K562 (cell line): ENCODE measurements around the gene TCF4. TPM values are rescaled to one million over a fixed set of nuclear protein-coding genes. Genes with fewer than 3 reads are reported as not detected.

ENCODE experiments used
- ATAC-seq: fragments of 200-7000 bp; cut with Tn5 transposase; 3 replicates; pipeline ENCODE4 v1.9.1; 2020; ENCODE audit warnings: moderate library complexity
- BruUV-seq: library from RNA; stranded (reverse); fragments of 400-500 nt; replicated peaks from 2 replicates; lab custom pipeline; 2021; lab: Mats Ljungman, UMichigan
- CTCF ChIA-PET: fragments of 300-600 bp; formaldehyde crosslinking; extraction: SDS; loops from one replicate; lab custom pipeline; 2021; ENCODE audit warnings: low intra/inter-chr PET ratio; lab: Yijun Ruan, JAX
- POLR2A ChIA-PET: fragments of 300-600, 350-650 bp; sonication (Branson Sonifier 250); formaldehyde crosslinking; extraction: SDS; loops from one replicate; lab custom pipeline; 2021; ENCODE audit warnings: antibody characterized with exemption, inconsistent platforms; lab: Yijun Ruan, JAX
- DNase-seq, 4 experiments: peaks; one replicate each; pipeline versions ENCODE4 v3.0.0 to v3.0.0-alpha.2; 2011 to 2018; ENCODE audit warnings: low spot score in 3 of 4, mixed read lengths in 3 of 4; ENCODE audit errors: extremely low read depth in 1 of 4
- FAIRE-seq: peaks from 2 replicates; lab custom pipeline; 2011; peaks lifted over from hg19 to GRCh38; lab: Jason Lieb, UNC
- H2AFZ ChIP-seq: 2 replicates; pipeline ENCODE4 v1.6.0; 2011; ENCODE audit warnings: low read depth, low read length, control low read depth, inconsistent platforms
- H3K27ac ChIP-seq: fragments of 200-600 bp; 3 replicates; pipeline ENCODE4 v1.8.0; 2011; ENCODE audit warnings: low read depth, mild to moderate bottlenecking, control low read depth, inconsistent platforms, low read length, moderate library complexity, mixed read lengths; ENCODE audit errors: extremely low read depth
- H3K27me3 ChIP-seq, 2 experiments: fragments of 300-600 bp in 1 of 2; 2 replicates in 1 of 2; 3 replicates in 1 of 2; pipeline versions ENCODE4 v1.6.0 to v1.8.0; 2011; ENCODE audit warnings: inconsistent platforms in 2 of 2, low read length in 2 of 2, mild to moderate bottlenecking in 1 of 2, mixed read lengths in 1 of 2, moderate library complexity in 1 of 2; ENCODE audit not compliant: control insufficient read depth in 2 of 2, insufficient read depth in 2 of 2
- H3K36me3 ChIP-seq: fragments of 300-600 bp; 3 replicates; pipeline ENCODE4 v1.8.0; 2011; ENCODE audit warnings: mild to moderate bottlenecking, low read length, inconsistent platforms; ENCODE audit not compliant: control insufficient read depth, insufficient read depth
- H3K4me1 ChIP-seq, 2 experiments: fragments of 200-600 bp in 1 of 2; replicated peaks in 1 of 2; 2 replicates in 1 of 2; 3 replicates in 1 of 2; pipeline versions ENCODE4 v1.5.1 to v1.8.0; 2011; ENCODE audit warnings: inconsistent platforms in 2 of 2, low read length in 2 of 2, mild to moderate bottlenecking in 1 of 2, mixed read lengths in 1 of 2, moderate library complexity in 1 of 2; ENCODE audit not compliant: control insufficient read depth in 2 of 2, insufficient read depth in 2 of 2
- H3K4me2 ChIP-seq: 2 replicates; pipeline ENCODE4 v1.6.1; 2011; ENCODE audit warnings: low read length, control low read depth, inconsistent platforms, mixed read lengths; ENCODE audit not compliant: insufficient read depth
- H3K4me3 ChIP-seq: fragments of 200-600 bp; sonication (generic), shearing (Covaris generic); 2 replicates; pipeline ENCODE4 v1.5.1; 2016; ENCODE audit warnings: control low read depth, inconsistent platforms
- H3K79me2 ChIP-seq: fragments of 200-600 bp; 3 replicates; pipeline ENCODE4 v1.8.0; 2011; ENCODE audit warnings: low read length, inconsistent platforms; ENCODE audit not compliant: control insufficient read depth, insufficient read depth
- H3K9ac ChIP-seq, 2 experiments: 2 replicates each; pipeline versions ENCODE4 v1.6.0 to v1.6.1; 2011; ENCODE audit warnings: low read depth in 2 of 2, low read length in 2 of 2, control low read depth in 1 of 2, inconsistent platforms in 1 of 2, mild to moderate bottlenecking in 1 of 2, mixed read lengths in 1 of 2; ENCODE audit not compliant: insufficient read depth in 1 of 2
- H3K9me1 ChIP-seq: one replicate; pipeline ENCODE4 v1.6.0; 2011; ENCODE audit warnings: inconsistent platforms, mild to moderate bottlenecking, low read length, moderate library complexity; ENCODE audit not compliant: control insufficient read depth, insufficient read depth
- H3K9me3 ChIP-seq: replicated peaks from 2 replicates; pipeline ENCODE4 v1.5.1; 2011; ENCODE audit warnings: low read depth, low read length, inconsistent platforms; ENCODE audit not compliant: control insufficient read depth, insufficient read depth
- H4K20me1 ChIP-seq: replicated peaks from 2 replicates; pipeline ENCODE4 v1.6.1; 2011; ENCODE audit warnings: low read length, inconsistent platforms, mixed read lengths; ENCODE audit not compliant: control insufficient read depth, insufficient read depth
- ADNP ChIP-seq: fragments of 200-800 bp; sonication (Bioruptor generic); IDR thresholded peaks from 2 replicates; pipeline ENCODE4 v1.6.1; 2016; ENCODE audit warnings: missing genetic modification characterization, missing compliant biosample characterization
- GABPB2 ChIP-seq: fragments of 250-450 bp; sonication (Bioruptor Pico); conservative IDR thresholded peaks from 2 replicates; pipeline ENCODE4 v1.5.1; 2021; ENCODE audit warnings: mild to moderate bottlenecking
- KAT7 ChIP-seq: sonication (generic); formaldehyde crosslinking; IDR thresholded peaks from 2 replicates; pipeline ENCODE4 v1.8.0; 2022; ENCODE audit warnings: missing genetic modification reagents, mild to moderate bottlenecking, borderline replicate concordance
- KDM1A ChIP-seq, 2 experiments: fragments of 450-650 bp; IDR thresholded peaks; 2 replicates each; pipeline ENCODE4 v1.6.1; 2016; ENCODE audit warnings: mild to moderate bottlenecking in 2 of 2
- MEIS2 ChIP-seq: fragments of 450-650 bp; IDR thresholded peaks from 2 replicates; pipeline ENCODE4 v1.6.1; 2014; ENCODE audit warnings: mild to moderate bottlenecking; ENCODE audit not compliant: partially characterized antibody
- MTA3 ChIP-seq: fragments of 450-650 bp; formaldehyde crosslinking; IDR thresholded peaks from 2 replicates; pipeline ENCODE4 v1.6.1; 2017; ENCODE audit warnings: mild to moderate bottlenecking, borderline replicate concordance
- RFX7 ChIP-seq: fragments of 250-450 bp; sonication (Bioruptor Pico); IDR thresholded peaks from 2 replicates; pipeline ENCODE4 v1.5.1; 2021; ENCODE audit warnings: mild to moderate bottlenecking
- TAL1 ChIP-seq: fragments of 450-650 bp; IDR thresholded peaks from 2 replicates; pipeline ENCODE4 v1.6.1; 2016; ENCODE audit warnings: mild to moderate bottlenecking
- ZFP36 ChIP-seq: fragments of 150-350 bp; IDR thresholded peaks from 2 replicates; pipeline ENCODE4 v1.6.1; 2018; ENCODE audit warnings: low read length, low read depth; ENCODE audit not compliant: partially characterized antibody
- WGBS: fragments of 100-300 bp; shearing (Covaris generic); methylation state at CpG from one replicate; pipeline ENCODE4 v1.1.6; 2016; ENCODE audit warnings: low coverage, mixed read lengths; ENCODE audit not compliant: insufficient coverage; ENCODE audit errors: missing lambda C conversion rate; 5-methylcytosine and 5-hydroxymethylcytosine counted together
- in situ Hi-C: fragments of 300-500 bp; cut with MboI; formaldehyde crosslinking; loops from 4 replicates; pipeline ENCODE4 v1.15.0; 2018; ENCODE audit warnings: inconsistent platforms, mixed read lengths
- intact Hi-C: fragments of 100-400 bp; cut with micrococcal nuclease; formaldehyde crosslinking; loops from 2 replicates; pipeline ENCODE4 v1.14.2; 2022
- polyA plus RNA-seq, 8 experiments: library from polyadenylated mRNA; depleted of rRNA in 4 of 8; stranded (reverse) in 5 of 8; unstranded in 3 of 8; fragments of >200 nt; fragmentation: Nextera tagmentation in 2 of 8; fragmentation: Illumina TruSeq in 1 of 8; extraction: Ambion mirVana in 2 of 8; extraction: Trizol in 1 of 8; gene quantifications; 2 replicates each; pipeline versions ENCODE4 v1.2.1 to v1.2.3, GENCODE V29; 2011 to 2014; ENCODE audit warnings: inconsistent platforms in 1 of 8, missing spikeins in 1 of 8
- total RNA-seq, 7 experiments: library from RNA; depleted of rRNA in 6 of 7; stranded (reverse); fragments of >200 nt in 6 of 7; fragmentation: Illumina TruSeq in 2 of 7; extraction: Trizol in 2 of 7; gene quantifications; 2 replicates each; pipeline versions ENCODE4 v1.2.1 to v1.2.3, GENCODE V29; 2011 to 2021; ENCODE audit warnings: low replicate concordance in 1 of 7
- TF ChIP-seq, protein P1 (sequence below): fragments of 250-450 bp; sonication (Bioruptor Pico); IDR thresholded peaks from 2 replicates; pipeline ENCODE4 v1.5.0; 2022; ENCODE audit warnings: mild to moderate bottlenecking
- TF ChIP-seq, protein P2 (sequence below), 2 experiments: IDR thresholded peaks; 2 replicates each; pipeline ENCODE4 v1.6.1; 2012; ENCODE audit warnings: improper control_type of control experiment in 2 of 2, low read depth in 2 of 2, low read length in 2 of 2, borderline replicate concordance in 1 of 2
- TF ChIP-seq, protein P3 (sequence below): sonication (generic); IDR thresholded peaks from 2 replicates; pipeline ENCODE4 v1.6.1; 2016

TCF4 gene
- total and polyA plus RNA-seq, 9 of the 15 experiments (the other 6 are each of a cell fraction or from before 2014, with no cell fraction given) = 4.8 to 24.7 (median 15.2) TPM

DNA sequence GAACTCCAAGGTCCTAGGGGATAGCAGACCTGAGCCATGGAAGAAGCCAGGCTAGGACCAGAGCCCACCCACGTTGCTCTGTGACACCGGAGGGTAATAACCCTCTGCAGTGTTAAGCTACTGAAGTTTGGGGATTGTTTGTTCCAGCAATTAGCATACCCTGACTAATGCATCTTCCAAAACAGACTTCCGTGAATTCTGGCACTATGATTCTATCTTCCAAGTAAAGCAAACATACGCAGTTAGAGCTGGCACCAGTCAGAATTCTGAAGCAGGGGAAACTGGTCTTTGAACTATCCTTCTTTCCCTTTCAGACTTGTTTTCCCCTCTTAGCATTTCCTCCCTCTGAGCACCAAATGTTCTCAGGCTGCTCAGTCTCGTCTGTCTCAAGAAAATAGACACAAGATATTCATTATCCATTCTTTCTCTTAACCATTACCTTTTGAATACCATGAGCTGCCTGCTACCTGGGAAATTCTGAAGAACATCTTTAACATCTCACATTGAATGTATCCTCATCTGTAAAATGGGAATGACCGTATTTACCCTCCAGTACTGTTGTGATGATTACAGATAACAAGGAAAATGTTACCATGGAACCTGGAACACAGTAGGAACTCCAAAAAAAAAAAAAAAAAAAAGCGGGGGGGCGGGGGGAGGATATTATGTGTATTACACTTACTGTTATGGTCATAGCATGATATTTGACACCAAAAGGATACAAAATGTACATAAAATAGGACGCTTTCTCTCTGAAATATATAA is 108.2 kb downstream of the TCF4 start (continued):
- TF ChIP-seq, protein P1, sequence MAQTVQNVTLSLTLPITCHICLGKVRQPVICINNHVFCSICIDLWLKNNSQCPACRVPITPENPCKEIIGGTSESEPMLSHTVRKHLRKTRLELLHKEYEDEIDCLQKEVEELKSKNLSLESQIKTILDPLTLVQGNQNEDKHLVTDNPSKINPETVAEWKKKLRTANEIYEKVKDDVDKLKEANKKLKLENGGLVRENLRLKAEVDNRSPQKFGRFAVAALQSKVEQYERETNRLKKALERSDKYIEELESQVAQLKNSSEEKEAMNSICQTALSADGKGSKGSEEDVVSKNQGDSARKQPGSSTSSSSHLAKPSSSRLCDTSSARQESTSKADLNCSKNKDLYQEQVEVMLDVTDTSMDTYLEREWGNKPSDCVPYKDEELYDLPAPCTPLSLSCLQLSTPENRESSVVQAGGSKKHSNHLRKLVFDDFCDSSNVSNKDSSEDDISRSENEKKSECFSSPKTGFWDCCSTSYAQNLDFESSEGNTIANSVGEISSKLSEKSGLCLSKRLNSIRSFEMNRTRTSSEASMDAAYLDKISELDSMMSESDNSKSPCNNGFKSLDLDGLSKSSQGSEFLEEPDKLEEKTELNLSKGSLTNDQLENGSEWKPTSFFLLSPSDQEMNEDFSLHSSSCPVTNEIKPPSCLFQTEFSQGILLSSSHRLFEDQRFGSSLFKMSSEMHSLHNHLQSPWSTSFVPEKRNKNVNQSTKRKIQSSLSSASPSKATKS (CRISPR knock-in tag) = no peak

DNA sequence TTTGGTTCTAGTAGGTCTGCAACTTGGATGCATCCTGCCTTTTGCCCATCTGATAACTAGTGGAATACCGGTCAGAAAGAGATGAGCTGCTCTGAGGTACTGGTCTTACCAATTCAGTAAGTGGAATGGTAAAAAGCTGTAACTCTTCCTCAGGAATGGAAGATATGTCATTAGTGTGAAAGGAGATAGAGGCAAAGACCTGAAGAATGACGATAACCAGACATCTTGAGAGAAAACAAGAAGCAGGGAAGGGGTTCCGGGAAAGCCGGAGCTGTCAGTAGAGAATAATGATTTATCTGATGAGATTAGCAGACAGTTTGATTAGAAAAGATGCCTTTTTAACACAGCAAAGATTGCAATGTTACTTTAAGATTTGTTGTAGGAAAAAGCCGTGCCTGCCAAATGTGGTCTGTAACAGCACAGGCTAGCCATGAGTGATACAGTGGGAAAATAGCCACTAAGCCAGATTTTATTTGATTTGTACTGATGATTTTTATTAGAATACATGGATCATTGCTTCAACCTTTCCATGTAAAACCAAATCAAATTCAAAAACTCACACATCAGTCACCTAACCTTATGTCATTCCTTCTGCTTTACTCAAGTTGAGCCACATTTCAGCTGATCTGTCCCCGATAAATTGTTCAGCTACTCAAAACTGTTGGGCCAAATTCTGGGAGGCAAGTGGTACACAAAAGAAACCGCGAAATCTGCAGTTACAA is 110.0 kb downstream of the TCF4 start:
- CTCF ChIA-PET = no interaction called here
- Histone ChIP-seq H4K20me1 (no peaks in the 10 kb centered on the region; the same call in 1 of the 2 replicates), H3K9ac (peak overlapping the region in 1 of 2 experiments; percentile 27; a peak in 1 of 4 replicates), H2AFZ (0 out of 2 replicates have a peak overlapping the region, but pooled peaks have one; percentile 15), H3K4me2 (peak overlapping the region; percentile 82), H3K4me1 (peaks cover 0 to 9% of the 10 kb centered on the region in 2 experiments; a peak in 3 of 5 replicates), H3K79me2 (no peaks in the 10 kb centered on the region; the same call in 2 of the 3 replicates), H3K36me3 (no peaks in the 10 kb centered on the region), H3K9me1 (no peaks in the 10 kb centered on the region), H3K9me3 (no peaks in the 10 kb centered on the region), H3K27ac (peak overlapping the region; percentile 28; the same call in 2 of the 3 replicates), H3K4me3 (peak overlapping the region; percentile 23; the same call in 1 of the 2 replicates), H3K27me3 (no peaks in the 10 kb centered on the region)
- FAIRE-seq = no peak
- no TSS peak for BruUV-seq
- peak; percentile 31 for ATAC-seq
- in situ Hi-C loops (no loop called here), intact Hi-C loops (no loop called here)
- POLR2A ChIA-PET = interaction anchor here (1.2 to 1.6 kb wide), 2 partner anchors 15 to 36 kb away, joined by 3 read pairs; no protein-coding TSS in a partner anchor
- DNase-seq = peak in 1 of 4 experiments; percentile 37
- WGBS = 21% methylated on average over 8 of the region's 8 CpGs
- TF ChIP-seq MTA3 (no peak), ADNP (tag) (peak; percentile 42; the same call in 1 of the 2 replicates), GABPB2 (CRISPR knock-in tag) (no peak), TAL1 (peak; percentile 30; the same call in 1 of the 2 replicates), KDM1A (IDR thresholded peaks at IDR 0.05) (peak; percentile 25 to 48; a peak in 1 of 4 replicates), KAT7 (no peak), ZFP36 (no peak), MEIS2 (peak; percentile 95), RFX7 (CRISPR knock-in tag) (no peak)
- TF ChIP-seq, protein P2, sequence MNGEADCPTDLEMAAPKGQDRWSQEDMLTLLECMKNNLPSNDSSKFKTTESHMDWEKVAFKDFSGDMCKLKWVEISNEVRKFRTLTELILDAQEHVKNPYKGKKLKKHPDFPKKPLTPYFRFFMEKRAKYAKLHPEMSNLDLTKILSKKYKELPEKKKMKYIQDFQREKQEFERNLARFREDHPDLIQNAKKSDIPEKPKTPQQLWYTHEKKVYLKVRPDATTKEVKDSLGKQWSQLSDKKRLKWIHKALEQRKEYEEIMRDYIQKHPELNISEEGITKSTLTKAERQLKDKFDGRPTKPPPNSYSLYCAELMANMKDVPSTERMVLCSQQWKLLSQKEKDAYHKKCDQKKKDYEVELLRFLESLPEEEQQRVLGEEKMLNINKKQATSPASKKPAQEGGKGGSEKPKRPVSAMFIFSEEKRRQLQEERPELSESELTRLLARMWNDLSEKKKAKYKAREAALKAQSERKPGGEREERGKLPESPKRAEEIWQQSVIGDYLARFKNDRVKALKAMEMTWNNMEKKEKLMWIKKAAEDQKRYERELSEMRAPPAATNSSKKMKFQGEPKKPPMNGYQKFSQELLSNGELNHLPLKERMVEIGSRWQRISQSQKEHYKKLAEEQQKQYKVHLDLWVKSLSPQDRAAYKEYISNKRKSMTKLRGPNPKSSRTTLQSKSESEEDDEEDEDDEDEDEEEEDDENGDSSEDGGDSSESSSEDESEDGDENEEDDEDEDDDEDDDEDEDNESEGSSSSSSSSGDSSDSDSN (IDR thresholded peaks at IDR 0.05; ENCODE audit: borderline replicate concordance in 1 of 2, low read depth in 2 of 2, low read length in 2 of 2) = no peak
- TF ChIP-seq, protein P3, sequence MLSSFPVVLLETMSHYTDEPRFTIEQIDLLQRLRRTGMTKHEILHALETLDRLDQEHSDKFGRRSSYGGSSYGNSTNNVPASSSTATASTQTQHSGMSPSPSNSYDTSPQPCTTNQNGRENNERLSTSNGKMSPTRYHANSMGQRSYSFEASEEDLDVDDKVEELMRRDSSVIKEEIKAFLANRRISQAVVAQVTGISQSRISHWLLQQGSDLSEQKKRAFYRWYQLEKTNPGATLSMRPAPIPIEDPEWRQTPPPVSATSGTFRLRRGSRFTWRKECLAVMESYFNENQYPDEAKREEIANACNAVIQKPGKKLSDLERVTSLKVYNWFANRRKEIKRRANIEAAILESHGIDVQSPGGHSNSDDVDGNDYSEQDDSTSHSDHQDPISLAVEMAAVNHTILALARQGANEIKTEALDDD = peak; percentile 80
